Measurements from ENCODE around the gene PHF21A. TPM values are rescaled to one million over a fixed set of nuclear protein-coding genes. Genes with fewer than 3 reads are reported as not detected.
"Not testable (repeated sequence)": the region's sequence is repeated elsewhere in the genome, so short reads cannot be mapped to it uniquely, and the experiment has no call there.

PHF21A gene
- polyA plus RNA-seq, 1 donor = 70.0 TPM

DNA sequence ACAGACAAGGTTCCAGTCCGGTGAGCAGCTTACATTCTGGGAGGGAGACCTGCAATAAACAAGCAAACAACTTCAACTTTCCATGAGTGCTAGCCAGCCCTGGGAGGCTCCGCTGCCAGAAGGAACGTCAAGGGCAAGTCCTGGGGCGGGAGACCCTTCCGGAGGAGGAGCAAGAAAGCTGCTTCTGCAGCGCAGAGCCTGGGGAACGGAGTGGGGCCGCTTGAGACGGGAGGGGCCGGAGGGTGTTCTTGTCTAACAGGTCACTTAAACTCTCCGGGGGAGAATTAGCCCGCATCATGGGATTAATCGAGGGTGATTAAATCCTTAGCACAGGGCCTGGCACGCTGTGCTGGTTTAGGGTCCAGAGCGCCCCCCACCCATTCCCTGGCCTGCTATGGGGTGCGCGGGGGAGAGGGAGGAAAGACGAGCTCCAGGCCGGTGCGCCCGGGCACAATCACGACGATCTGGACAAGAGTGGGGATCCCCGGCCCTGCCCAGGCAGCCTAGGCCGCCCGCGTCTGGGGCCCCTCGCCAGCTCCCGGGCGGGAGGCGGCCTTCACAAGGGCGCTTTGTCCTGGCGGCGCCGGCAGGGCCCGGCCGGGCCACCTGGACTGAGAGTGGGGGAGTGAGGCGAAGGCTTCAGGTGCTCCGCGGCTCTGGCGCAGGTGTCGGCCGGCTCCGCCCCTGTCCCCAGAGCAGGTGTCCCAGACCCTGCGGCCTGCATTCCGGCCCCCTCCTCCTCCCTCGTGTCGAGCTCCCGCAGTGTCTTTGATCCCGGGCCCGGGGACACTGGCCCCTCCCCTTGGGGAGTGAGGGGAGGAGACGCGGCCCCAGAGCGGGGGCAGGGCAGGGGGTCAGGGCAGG is 199.5 kb downstream of the PHF21A start:
- DNase-seq = no peak

GRCh38 chr11:45920531-45921477 is 200.4 kb downstream of the PHF21A start:
- no peak for DNase-seq

DNA sequence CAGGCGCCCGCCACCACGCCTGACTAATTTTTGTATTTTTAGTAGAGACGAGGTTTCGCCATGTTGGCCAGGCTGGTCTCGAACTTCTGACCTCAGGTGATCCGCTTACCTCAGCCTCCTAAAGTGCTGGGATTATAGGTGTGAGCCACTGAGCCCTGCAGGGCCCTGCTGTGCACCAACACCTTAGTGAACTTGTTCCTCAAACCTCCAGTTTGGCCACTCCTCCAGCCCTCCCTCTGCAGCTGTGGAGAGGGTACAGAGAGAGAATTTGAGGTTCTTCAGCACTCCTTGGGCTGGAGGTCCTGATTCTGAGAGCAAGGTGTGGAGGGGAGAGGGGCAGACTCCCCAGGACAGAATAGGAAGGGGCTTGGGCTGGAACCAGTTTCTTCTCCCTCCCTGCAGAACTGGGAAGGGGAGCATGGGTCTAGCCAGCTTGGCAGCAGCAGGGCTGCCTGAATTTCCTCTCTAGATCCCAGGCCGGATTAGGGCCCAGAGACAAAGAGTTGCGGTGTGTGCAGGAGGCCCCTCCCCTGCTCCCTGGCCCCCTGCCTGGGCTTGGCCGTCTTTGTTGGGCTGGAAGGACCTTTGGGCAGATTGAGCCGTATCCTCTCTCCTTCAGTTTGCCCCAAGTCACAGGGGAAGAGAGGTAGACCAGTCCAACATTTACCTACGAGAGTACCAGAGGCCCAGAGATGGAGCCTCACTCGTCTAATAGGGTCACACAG is 201.3 kb downstream of the PHF21A start:
- DNase-seq = no peak

- DNase-seq = no peak
These were observed 202.1 kb downstream of the PHF21A start for GRCh38 chr11:45918962-45919675.

- no peak for DNase-seq
These were observed 202.8 kb downstream of the PHF21A start for GRCh38 chr11:45918331-45918941.

DNA sequence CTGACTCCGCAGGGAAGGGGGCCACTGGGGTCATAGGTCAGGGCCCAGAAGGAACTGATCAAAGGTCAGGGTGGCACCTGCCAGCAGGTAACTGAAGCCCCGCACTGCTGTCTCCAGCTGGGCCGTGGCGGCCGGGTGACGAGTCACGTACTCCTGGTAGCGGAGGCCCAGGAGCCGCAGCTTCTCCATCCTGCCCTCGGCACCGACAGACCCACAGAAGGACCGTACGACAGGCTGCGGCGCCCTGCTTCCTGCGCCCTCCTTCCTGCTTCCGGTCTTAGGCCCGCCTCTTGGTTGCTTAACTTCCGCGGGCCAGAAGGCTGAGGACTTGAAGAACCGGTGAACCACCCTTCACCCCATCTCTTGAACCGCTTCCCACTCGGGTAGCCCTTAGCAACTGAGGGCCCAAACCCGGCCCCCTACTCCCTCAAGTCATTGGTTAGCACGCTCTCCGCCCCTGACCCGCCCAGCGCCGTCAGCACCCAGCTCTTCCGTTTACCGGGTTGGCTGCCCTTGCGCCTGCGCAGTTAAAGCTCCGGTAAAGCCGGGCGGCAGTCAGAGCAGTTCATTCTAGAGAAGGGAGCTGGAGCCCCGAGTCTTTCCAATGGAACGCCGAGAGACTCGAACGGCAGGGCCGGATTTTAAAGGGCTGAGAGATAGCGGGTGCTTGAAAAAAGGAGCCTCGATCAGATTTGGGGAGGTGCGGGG is 203.5 kb downstream of the PHF21A start, which contains the start of gene PEX16:
Gene PEX16 (minus strand): TSS at position 255 of the 708 bp plus-strand sequence. CDS start 66 bp downstream, at position 189.
- DNase-seq = peak; percentile 95

DNA sequence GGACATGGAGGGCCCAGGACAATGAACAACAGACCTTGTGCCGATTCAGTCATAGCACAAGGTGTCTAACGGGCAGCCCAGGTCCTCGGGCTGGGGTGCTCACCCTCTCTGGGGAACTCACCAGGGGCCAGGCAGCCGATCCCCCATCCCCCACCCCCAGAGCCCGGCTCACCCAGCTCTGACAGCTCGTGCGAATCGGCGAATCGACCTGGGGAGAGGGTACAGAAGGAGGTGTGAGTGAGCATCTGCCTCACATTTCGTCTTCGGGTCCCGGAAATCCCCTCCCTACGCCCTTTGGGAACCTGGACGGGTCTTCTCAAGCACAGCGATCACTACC is 204.0 kb downstream of the PHF21A start:
- DNase-seq = no peak

- no peak for DNase-seq
These were observed 205.8 kb downstream of the PHF21A start for GRCh38 chr11:45915446-45915845.

- DNase-seq = no peak
These were observed 207.2 kb downstream of the PHF21A start for GRCh38 chr11:45913942-45914635.

DNA sequence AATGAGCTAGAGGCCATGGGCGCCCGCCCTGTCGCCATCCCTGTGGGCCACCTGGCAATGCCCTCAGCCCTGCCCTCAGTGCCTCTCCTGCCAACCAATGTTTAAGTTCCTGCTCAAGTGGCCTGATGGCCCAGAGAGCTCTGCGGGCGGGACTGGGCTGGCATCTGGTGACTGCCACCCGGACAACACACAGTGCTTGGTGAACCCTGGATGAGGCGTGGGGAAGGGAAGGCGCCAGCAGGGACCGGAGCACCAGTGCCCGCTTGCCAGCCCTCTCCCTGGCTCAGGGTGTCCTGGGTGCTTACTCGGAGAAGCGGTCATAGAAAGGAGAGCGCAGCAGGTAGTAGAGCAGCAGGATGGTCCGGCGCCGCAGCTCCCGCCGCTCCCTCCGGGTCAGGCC is 207.7 kb downstream of the PHF21A start:
- DNase-seq = no peak

- DNase-seq = no peak
These were observed 210.6 kb downstream of the PHF21A start for GRCh38 chr11:45910623-45911022.

DNA sequence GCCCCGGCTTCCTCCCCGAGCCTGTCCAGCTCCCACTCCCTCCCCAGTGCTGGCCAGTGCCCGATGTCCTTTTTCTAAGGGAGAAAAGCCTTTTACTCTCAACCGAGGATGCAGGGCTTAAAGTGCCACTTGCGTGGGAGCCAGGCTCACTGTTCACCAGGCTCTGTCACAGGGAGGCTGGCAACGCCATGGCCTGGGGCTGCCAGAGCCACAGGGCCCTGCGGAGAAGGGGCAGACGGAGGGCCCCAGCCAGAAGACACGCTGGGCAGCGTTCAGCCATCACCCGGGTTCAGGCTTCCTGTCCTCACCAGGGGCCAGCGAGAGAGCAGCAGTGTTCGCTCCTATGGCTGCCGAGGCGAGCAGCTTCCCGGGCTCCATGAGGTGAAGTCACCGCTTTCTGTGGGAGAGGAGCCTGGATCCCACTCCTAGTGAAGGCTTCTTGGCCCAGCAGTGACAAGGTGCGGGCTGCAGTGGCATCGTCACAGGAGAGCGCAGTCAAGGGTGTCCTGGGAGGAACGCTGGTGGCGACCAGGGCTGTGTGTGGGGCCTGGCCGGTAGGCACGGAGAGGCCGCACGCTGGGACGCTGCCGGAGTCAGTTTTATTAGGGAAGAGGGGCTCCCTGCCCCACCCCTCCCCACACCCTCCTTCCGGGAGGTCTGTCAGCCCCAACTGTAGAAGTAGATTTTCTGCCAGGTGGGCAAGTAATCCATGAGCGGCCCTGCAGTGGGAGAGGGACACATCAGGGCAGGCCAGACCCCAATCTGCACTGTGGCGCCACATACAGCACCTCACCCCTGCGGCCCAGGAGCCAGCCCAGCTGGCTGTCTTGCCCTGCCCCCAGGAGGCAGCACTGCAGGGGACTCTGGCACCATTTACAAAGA is 211.4 kb downstream of the PHF21A start:
- no peak for DNase-seq

DNA sequence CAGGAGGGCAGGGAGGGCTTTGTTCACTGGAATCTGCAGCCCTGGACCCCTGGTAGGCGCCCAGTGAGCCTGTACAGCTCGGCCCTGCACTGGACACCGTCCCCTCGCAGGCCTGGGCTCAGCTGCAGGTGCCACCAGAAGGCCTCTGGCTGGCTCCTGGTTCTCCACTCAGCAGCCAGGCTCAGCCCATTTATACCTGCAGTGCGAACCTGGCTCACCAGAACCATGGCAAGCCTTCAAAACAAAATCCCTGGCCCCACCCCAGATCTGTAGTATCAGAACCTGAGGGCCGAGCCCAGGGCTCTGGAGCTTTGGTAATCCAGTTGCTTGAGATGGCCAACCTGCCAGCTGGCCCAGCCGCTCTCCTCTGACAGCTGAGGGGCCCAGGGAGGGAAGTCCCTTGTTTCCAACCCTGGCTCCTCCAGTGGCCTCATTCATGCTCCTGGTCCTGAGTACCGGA is 213.3 kb downstream of the PHF21A start:
- no peak for DNase-seq

- DNase-seq = no peak
These were observed 214.2 kb downstream of the PHF21A start, which contains the start of gene FREY1 for GRCh38 chr11:45906965-45907611. Gene FREY1, minus strand, starts transcription at chr11:45907271. Its CDS starts 26 bp downstream, at chr11:45907245.

DNA sequence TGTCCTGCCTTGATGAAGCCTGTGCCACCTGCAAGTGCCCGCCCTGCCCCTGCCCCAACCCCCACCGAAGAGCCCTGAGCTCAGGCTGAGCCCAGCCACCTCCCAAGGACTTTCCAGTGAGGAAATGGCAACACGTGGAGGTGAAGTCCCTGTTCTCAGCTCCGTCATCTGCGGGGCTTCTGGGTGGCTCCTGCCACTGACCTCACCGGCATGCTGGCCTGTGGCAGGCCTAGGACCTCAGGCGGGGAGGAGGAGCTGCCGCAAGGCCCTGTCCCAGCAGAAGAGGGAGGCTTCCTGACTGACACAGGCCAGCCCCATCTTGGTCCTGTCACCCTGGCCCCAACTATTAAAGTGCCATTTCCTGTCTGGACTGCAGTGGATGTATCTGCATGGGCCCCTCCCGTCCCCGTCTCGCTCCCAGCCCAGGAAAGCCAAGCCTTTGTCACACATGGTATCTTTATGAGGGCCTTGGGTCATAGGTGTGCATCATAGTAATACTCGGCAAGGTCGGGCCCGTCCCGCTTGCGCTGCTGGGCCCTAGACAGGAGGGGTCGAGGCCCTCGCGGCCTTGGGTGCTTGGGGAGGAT is 215.1 kb downstream of the PHF21A start:
- DNase-seq = no peak

DNA sequence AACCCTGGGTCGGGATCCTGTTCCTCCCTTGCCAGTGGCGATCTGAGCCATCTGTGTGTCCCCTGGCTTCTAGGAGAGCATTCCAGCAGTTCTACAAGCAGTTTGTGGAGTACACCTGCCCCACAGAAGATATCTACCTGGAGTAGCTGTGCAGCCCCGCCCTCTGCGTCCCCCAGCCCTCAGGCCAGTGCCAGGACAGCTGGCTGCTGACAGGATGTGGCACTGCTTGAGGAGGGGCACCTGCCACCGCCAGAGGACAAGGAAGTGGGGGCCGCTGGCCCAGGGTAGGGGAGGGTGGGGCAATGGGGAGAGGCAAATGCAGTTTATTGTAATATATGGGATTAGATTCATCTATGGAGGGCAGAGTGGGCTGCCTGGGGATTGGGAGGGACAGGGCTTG is 215.7 kb downstream of the PHF21A start:
- not testable (repeated sequence) for DNase-seq

GRCh38 chr11:45905095-45905494 is 216.2 kb downstream of the PHF21A start:
- no peak for DNase-seq
